Measurements from ENCODE around the gene EPHA6.

EPHA6 gene

GRCh38 chr3:97277708-97278107 lies 463.3 kb downstream of the EPHA6 start:
- TF ChIP-seq, protein P1, sequence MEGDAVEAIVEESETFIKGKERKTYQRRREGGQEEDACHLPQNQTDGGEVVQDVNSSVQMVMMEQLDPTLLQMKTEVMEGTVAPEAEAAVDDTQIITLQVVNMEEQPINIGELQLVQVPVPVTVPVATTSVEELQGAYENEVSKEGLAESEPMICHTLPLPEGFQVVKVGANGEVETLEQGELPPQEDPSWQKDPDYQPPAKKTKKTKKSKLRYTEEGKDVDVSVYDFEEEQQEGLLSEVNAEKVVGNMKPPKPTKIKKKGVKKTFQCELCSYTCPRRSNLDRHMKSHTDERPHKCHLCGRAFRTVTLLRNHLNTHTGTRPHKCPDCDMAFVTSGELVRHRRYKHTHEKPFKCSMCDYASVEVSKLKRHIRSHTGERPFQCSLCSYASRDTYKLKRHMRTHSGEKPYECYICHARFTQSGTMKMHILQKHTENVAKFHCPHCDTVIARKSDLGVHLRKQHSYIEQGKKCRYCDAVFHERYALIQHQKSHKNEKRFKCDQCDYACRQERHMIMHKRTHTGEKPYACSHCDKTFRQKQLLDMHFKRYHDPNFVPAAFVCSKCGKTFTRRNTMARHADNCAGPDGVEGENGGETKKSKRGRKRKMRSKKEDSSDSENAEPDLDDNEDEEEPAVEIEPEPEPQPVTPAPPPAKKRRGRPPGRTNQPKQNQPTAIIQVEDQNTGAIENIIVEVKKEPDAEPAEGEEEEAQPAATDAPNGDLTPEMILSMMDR (IDR thresholded peaks at IDR 0.05; ENCODE audit: low read length, missing control alignments): no peak
- H3K4me3 ChIP-seq (replicated peaks; ENCODE audit: low read depth, low read length): no peak overlapping the region
- DNase-seq (ENCODE audit: low read depth): no peak

- TF ChIP-seq, protein P1 (IDR thresholded peaks at IDR 0.05; ENCODE audit: low read length, missing control alignments): no peak
- DNase-seq (ENCODE audit: low read depth): no peak
Observed at GRCh38 chr3:97278506-97278905, 464.1 kb downstream of the EPHA6 start.

DNA sequence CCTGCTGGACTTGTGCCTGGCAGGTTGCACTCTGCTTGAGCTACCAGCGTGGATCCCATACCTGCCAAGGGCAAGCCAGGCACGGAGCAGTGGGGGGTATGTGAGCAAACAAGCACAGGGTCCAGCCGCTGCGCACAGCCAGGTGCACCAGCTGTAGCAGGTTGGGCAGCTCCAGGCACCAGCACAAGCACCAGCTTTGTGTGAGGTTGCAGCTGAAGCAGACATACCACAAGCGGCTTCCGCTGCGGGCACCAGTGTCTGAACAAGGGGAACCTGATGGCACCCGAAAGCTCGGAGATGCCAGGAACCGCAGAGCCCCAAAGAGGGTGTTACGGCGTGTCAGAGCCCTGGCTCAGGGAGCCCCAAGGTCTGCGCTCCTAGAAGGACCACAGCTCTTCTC lies 477.5 kb downstream of the EPHA6 start:
- H3K4me3 ChIP-seq (replicated peaks; ENCODE audit: low read depth, low read length): no peak overlapping the region
- no peak for DNase-seq (ENCODE audit: low read depth)
- TF ChIP-seq, protein P1 (IDR thresholded peaks at IDR 0.05; ENCODE audit: low read length, missing control alignments): no peak

More at GRCh38 chr3:97278506-97278905, 464.1 kb downstream of the EPHA6 start:
- H3K4me3 ChIP-seq (replicated peaks; ENCODE audit: low read depth, low read length): no peak overlapping the region

- TF ChIP-seq, protein P1 (IDR thresholded peaks at IDR 0.05; ENCODE audit: low read length, missing control alignments): no peak
- H3K4me3 ChIP-seq (replicated peaks; ENCODE audit: low read depth, low read length): no peak overlapping the region
- DNase-seq (ENCODE audit: low read depth): no peak
Observed at GRCh38 chr3:97293596-97294131, 479.3 kb downstream of the EPHA6 start.

DNA sequence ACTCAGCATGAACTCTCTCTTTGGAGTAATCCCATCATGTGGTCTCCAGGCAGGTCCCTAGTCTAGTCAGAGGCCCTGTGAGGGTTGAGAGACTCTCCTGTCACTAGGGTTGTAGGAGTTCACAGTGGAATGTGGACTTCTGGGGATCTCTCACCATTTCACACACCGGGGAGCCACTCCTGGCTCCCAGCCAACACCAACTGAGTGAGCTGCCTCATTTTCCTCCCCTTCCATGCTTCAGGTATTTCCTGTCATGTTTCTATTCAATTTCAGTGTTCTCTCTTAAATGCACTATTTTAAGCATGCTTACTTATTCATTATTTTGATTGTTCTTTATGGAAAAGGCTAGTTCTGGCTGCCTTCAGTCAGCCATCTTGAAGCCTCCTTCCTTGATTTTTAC lies 482.6 kb downstream of the EPHA6 start:
- no peak overlapping the region for H3K4me3 ChIP-seq (replicated peaks; ENCODE audit: low read depth, low read length)
- TF ChIP-seq, protein P1 (IDR thresholded peaks at IDR 0.05; ENCODE audit: low read length, missing control alignments): no peak
- no peak for DNase-seq (ENCODE audit: low read depth)

- no peak overlapping the region for H3K4me3 ChIP-seq (replicated peaks; ENCODE audit: low read depth, low read length)
- DNase-seq (ENCODE audit: low read depth): no peak
- TF ChIP-seq, protein P1 (IDR thresholded peaks at IDR 0.05; ENCODE audit: low read length, missing control alignments): no peak
Observed at GRCh38 chr3:97301114-97301513, 486.7 kb downstream of the EPHA6 start.

GRCh38 chr3:97306226-97306625 lies 491.8 kb downstream of the EPHA6 start:
- H3K4me3 ChIP-seq (replicated peaks; ENCODE audit: low read depth, low read length): no peak overlapping the region
- no peak for DNase-seq (ENCODE audit: low read depth)
- TF ChIP-seq, protein P1 (IDR thresholded peaks at IDR 0.05; ENCODE audit: low read length, missing control alignments): no peak

Measured in fibroblast of pulmonary artery (primary cell).